ENCODE results near the gene CNOT6.

DNA sequence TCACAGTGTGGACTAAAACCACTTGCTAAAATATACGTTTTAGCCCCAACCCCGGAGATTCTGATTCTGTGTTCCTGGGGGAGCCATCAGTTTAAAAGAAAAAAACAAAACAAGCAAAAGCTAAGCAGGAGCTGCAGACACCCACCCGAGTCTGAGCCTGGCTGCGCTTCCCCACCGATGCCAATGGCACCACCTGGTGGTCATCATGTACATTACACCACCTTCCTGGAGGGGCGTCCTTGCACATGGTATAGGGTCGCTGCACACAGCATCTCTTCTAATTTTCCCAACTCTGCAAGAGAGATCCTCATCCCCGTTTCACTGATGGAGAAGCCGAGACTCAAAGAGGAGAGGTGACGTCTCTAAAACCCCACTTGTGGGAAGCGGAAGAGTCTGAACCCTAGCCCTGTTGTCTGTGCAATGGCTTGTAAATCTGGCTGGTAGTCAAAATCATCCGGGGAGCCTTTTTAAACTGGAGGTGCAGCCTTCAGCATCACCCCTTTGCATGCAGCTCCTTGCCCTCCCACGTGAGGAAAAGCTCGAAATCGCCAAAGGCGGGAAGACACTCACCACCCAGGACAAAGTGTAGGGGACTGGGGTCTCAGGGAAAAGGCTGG lies 23.1 kb upstream of the CNOT6 start:
- TF ChIP-seq CTCF (conservative IDR thresholded peaks at IDR 0.05; ENCODE audit: low read depth, low read length): peak; percentile 85
- no peak for TF ChIP-seq EZH2 (IDR thresholded peaks at IDR 0.05; ENCODE audit: low read length, unreplicated experiment)

Measured in PC-3 (cell line).